ENCODE results near the gene TAGLN. TPM values are rescaled to one million over a fixed set of nuclear protein-coding genes. Genes with fewer than 3 reads are reported as not detected.
"Not testable (repeated sequence)": the region's sequence is repeated elsewhere in the genome, so short reads cannot be mapped to it uniquely, and the experiment has no call there.

TAGLN gene
- total RNA-seq, 4 donors from 2014 or later, result 1,525 to 3,984 (median 2,307) TPM

GRCh38 chr11:117204283-117205080 is 5.3 kb downstream of the TAGLN start:
- H3K27ac ChIP-seq, result peak overlapping the region; percentile 45 to 92 (median 84)
- no peaks in the 10 kb centered on the region for H3K9me3 ChIP-seq
- no peak for TF ChIP-seq POLR2A (IDR thresholded peaks at IDR 0.05)
- H3K27me3 ChIP-seq, result no peaks in the 10 kb centered on the region
- H3K4me1 ChIP-seq, result peaks cover 0 to 47% (median 3%) of the 10 kb centered on the region in 4 donors
- H3K36me3 ChIP-seq, result peaks cover 0 to 51% (median 0%) of the 10 kb centered on the region in 3 donors
- peak overlapping the region in 2 of 4 donors; percentile 3 to 60 for H3K4me3 ChIP-seq
- whole genome bisulfite sequencing, 2 donors, result 59 to 62% methylated on average over 17 of the region's 17 CpGs
- no peak for DNase-seq (ENCODE audit: low spot score in 2 of 2)

- H3K9me3 ChIP-seq, result no peaks in the 10 kb centered on the region
- H3K4me1 ChIP-seq, result peaks cover 0 to 44% (median 3%) of the 10 kb centered on the region in 4 donors
- peak overlapping the region in 2 of 4 donors; percentile 89 to 92 for H3K27ac ChIP-seq
- no peak for DNase-seq (ENCODE audit: low spot score in 2 of 2)
- no peak overlapping the region for H3K4me3 ChIP-seq
- TF ChIP-seq POLR2A (IDR thresholded peaks at IDR 0.05), result no peak
- peak in 1 of 2 donors; percentile 14 for TF ChIP-seq EP300 (IDR thresholded peaks at IDR 0.05)
- no peak for TF ChIP-seq CTCF (IDR thresholded peaks at IDR 0.05)
- H3K27me3 ChIP-seq, result no peaks in the 10 kb centered on the region
- H3K36me3 ChIP-seq, result peaks cover 0 to 56% (median 0%) of the 10 kb centered on the region in 3 donors
- WGBS, 2 donors, result 76 to 86% methylated on average over 9 to 10 of the region's 11 CpGs
Observed at GRCh38 chr11:117205211-117205818, 6.1 kb downstream of the TAGLN start.

GRCh38 chr11:117206111-117206510 is 6.9 kb downstream of the TAGLN start:
- DNase-seq (ENCODE audit: low spot score in 2 of 2); H3K4me3 ChIP-seq; H3K9me3 ChIP-seq; H3K27me3 ChIP-seq: not testable (repeated sequence)
- Histone ChIP-seq H3K27ac (peak overlapping the region in 1 of 4 donors; percentile 47), H3K4me1 (peaks cover 0 to 38% (median 3%) of the 10 kb centered on the region in 4 donors), H3K36me3 (peaks cover 0 to 59% (median 0%) of the 10 kb centered on the region in 3 donors)
- WGBS, 2 donors, result 65% methylated on average over 5 to 7 of the region's 8 CpGs

GRCh38 chr11:117206859-117207258 is 7.7 kb downstream of the TAGLN start:
- H3K9me3 ChIP-seq; H3K4me3 ChIP-seq; H3K27me3 ChIP-seq; H3K27ac ChIP-seq; DNase-seq (ENCODE audit: low spot score in 2 of 2): not testable (repeated sequence)
- peaks cover 0 to 30% (median 3%) of the 10 kb centered on the region in 4 donors for H3K4me1 ChIP-seq
- peaks cover 0 to 63% (median 0%) of the 10 kb centered on the region in 3 donors for H3K36me3 ChIP-seq
- no CpG with 5 or more reads among the region's 11 CpGs for WGBS, 2 donors

GRCh38 chr11:117207481-117207880 is 8.3 kb downstream of the TAGLN start:
- H3K4me3 ChIP-seq; H3K9me3 ChIP-seq; H3K27me3 ChIP-seq; DNase-seq (ENCODE audit: low spot score in 2 of 2); H3K27ac ChIP-seq: not testable (repeated sequence)
- H3K4me1 ChIP-seq, result peaks cover 0 to 24% (median 1%) of the 10 kb centered on the region in 4 donors
- WGBS, 2 donors, result 88 to 90% methylated on average over 5 of the region's 5 CpGs
- H3K36me3 ChIP-seq, result peaks cover 0 to 58% (median 0%) of the 10 kb centered on the region in 3 donors

GRCh38 chr11:117208710-117209109 is 9.5 kb downstream of the TAGLN start:
- peaks cover 0 to 58% (median 0%) of the 10 kb centered on the region in 3 donors for H3K36me3 ChIP-seq
- H3K4me3 ChIP-seq; H3K27me3 ChIP-seq; DNase-seq (ENCODE audit: low spot score in 2 of 2); H3K27ac ChIP-seq; H3K9me3 ChIP-seq: not testable (repeated sequence)
- WGBS, 2 donors, result 82 to 94% methylated on average over 9 of the region's 13 CpGs
- H3K4me1 ChIP-seq, result peaks cover 0 to 13% (median 0%) of the 10 kb centered on the region in 4 donors

- not testable (repeated sequence) for H3K9me3 ChIP-seq; H3K27me3 ChIP-seq; DNase-seq (ENCODE audit: low spot score in 2 of 2); H3K4me1 ChIP-seq; H3K27ac ChIP-seq; H3K4me3 ChIP-seq
- WGBS, 2 donors, result 86 to 87% methylated on average over 8 of the region's 8 CpGs
- peaks cover 0 to 58% (median 0%) of the 10 kb centered on the region in 3 donors for H3K36me3 ChIP-seq
Observed at GRCh38 chr11:117209351-117210125, 10.4 kb downstream of the TAGLN start.

Data from tibial nerve (tissue), 4 donors.